Duodenal mucosa (tissue), 2 donors: ENCODE results near the gene KLF15.

Experiments
- H3K27ac ChIP-seq: one replicate; pipeline ENCODE4 v1.7.0; 2013; ENCODE audit warnings: low read depth, low read length
- H3K27me3 ChIP-seq, 2 donors: one replicate each; pipeline ENCODE4 v1.7.0; 2013; ENCODE audit warnings: low read length in 2 of 2, control low read depth in 1 of 2; ENCODE audit not compliant: insufficient read depth in 2 of 2, control insufficient read depth in 1 of 2
- H3K36me3 ChIP-seq, 2 donors: one replicate each; pipeline ENCODE4 v1.7.0; 2013; ENCODE audit warnings: low read length in 2 of 2, control low read depth in 1 of 2; ENCODE audit not compliant: insufficient read depth in 2 of 2, control insufficient read depth in 1 of 2
- H3K4me1 ChIP-seq, 2 donors: one replicate each; pipeline ENCODE4 v1.7.0; 2013; ENCODE audit warnings: low read length in 2 of 2, control low read depth in 1 of 2; ENCODE audit not compliant: insufficient read depth in 2 of 2, control insufficient read depth in 1 of 2
- H3K4me3 ChIP-seq, 2 donors: one replicate each; pipeline ENCODE4 v1.7.0; 2013; ENCODE audit warnings: low read length in 2 of 2, low read depth in 1 of 2
- H3K9ac ChIP-seq, 2 donors: one replicate each; pipeline ENCODE4 v1.7.0; 2013; ENCODE audit warnings: low read length in 2 of 2, low read depth in 1 of 2
- H3K9me3 ChIP-seq, 2 donors: one replicate each; pipeline ENCODE4 v1.7.0; 2013; ENCODE audit warnings: low read length in 2 of 2, control low read depth in 1 of 2; ENCODE audit not compliant: control insufficient read depth in 1 of 2

KLF15 gene

GRCh38 chr3:126353694-126354321 is 3.4 kb downstream of the KLF15 start:
- Histone ChIP-seq H3K4me3 (no peak overlapping the region), H3K27ac (no peak overlapping the region), H3K36me3 (no peaks in the 10 kb centered on the region)

GRCh38 chr3:126352476-126353454 is 4.4 kb downstream of the KLF15 start:
- peaks cover 2 to 10% of the 10 kb centered on the region in 2 donors for H3K27me3 ChIP-seq
- no peaks in the 10 kb centered on the region for H3K9me3 ChIP-seq
- no peaks in the 10 kb centered on the region for H3K36me3 ChIP-seq
- no peak overlapping the region for H3K9ac ChIP-seq
- H3K4me1 ChIP-seq: peaks cover 5 to 11% of the 10 kb centered on the region in 2 donors
- no peak overlapping the region for H3K27ac ChIP-seq
- no peak overlapping the region for H3K4me3 ChIP-seq

More at GRCh38 chr3:126353694-126354321, 3.4 kb downstream of the KLF15 start:
- H3K9ac ChIP-seq: no peak overlapping the region
- no peaks in the 10 kb centered on the region for H3K9me3 ChIP-seq
- peaks cover 10 to 11% of the 10 kb centered on the region in 2 donors for H3K4me1 ChIP-seq
- peaks cover 11 to 17% of the 10 kb centered on the region in 2 donors for H3K27me3 ChIP-seq

- Histone ChIP-seq H3K4me3 (no peak overlapping the region), H3K9me3 (no peaks in the 10 kb centered on the region), H3K9ac (no peak overlapping the region), H3K27me3 (peaks cover 0 to 9% of the 10 kb centered on the region in 2 donors), H3K36me3 (no peaks in the 10 kb centered on the region), H3K4me1 (peaks cover 3 to 11% of the 10 kb centered on the region in 2 donors), H3K27ac (no peak overlapping the region)
Observed at GRCh38 chr3:126351771-126352475, 5.3 kb downstream of the KLF15 start.

GRCh38 chr3:126351086-126351770 is 6.0 kb downstream of the KLF15 start:
- Histone ChIP-seq H3K9ac (no peak overlapping the region), H3K36me3 (no peaks in the 10 kb centered on the region)

GRCh38 chr3:126350502-126351085 is 6.6 kb downstream of the KLF15 start:
- peaks cover 0 to 1% of the 10 kb centered on the region in 2 donors for H3K27me3 ChIP-seq
- no peaks in the 10 kb centered on the region for H3K36me3 ChIP-seq
- no peaks in the 10 kb centered on the region for H3K9me3 ChIP-seq
- no peak overlapping the region for H3K9ac ChIP-seq
- no peak overlapping the region for H3K27ac ChIP-seq
- H3K4me1 ChIP-seq: peaks cover 0 to 2% of the 10 kb centered on the region in 2 donors
- no peak overlapping the region for H3K4me3 ChIP-seq

More at GRCh38 chr3:126351086-126351770, 6.0 kb downstream of the KLF15 start:
- Histone ChIP-seq H3K4me1 (peaks cover under 1 to 7% of the 10 kb centered on the region in 2 donors), H3K27me3 (peaks cover 0 to 6% of the 10 kb centered on the region in 2 donors), H3K27ac (no peak overlapping the region), H3K4me3 (no peak overlapping the region), H3K9me3 (no peaks in the 10 kb centered on the region)

GRCh38 chr3:126349611-126350501 is 7.4 kb downstream of the KLF15 start:
- Histone ChIP-seq H3K27ac (no peak overlapping the region), H3K27me3 (no peaks in the 10 kb centered on the region), H3K9me3 (no peaks in the 10 kb centered on the region), H3K36me3 (no peaks in the 10 kb centered on the region), H3K9ac (no peak overlapping the region), H3K4me1 (no peaks in the 10 kb centered on the region), H3K4me3 (no peak overlapping the region)

- Histone ChIP-seq H3K27ac (no peak overlapping the region), H3K9ac (no peak overlapping the region), H3K9me3 (no peaks in the 10 kb centered on the region), H3K4me3 (no peak overlapping the region), H3K36me3 (no peaks in the 10 kb centered on the region), H3K27me3 (no peaks in the 10 kb centered on the region), H3K4me1 (no peaks in the 10 kb centered on the region)
Observed at GRCh38 chr3:126349071-126349470, 8.1 kb downstream of the KLF15 start.

GRCh38 chr3:126348308-126348920 is 8.8 kb downstream of the KLF15 start:
- H3K4me1 ChIP-seq: no peaks in the 10 kb centered on the region
- H3K27me3 ChIP-seq: no peaks in the 10 kb centered on the region
- H3K27ac ChIP-seq: no peak overlapping the region
- no peak overlapping the region for H3K9ac ChIP-seq
- no peak overlapping the region for H3K4me3 ChIP-seq
- no peaks in the 10 kb centered on the region for H3K9me3 ChIP-seq
- H3K36me3 ChIP-seq: no peaks in the 10 kb centered on the region
